ENCODE measurements around the gene CREG1.

CREG1 gene

GRCh38 chr1:167502719-167503462, 50.7 kb downstream of the CREG1 start:
- no peak for DNase-seq

GRCh38 chr1:167502192-167502551, 51.4 kb downstream of the CREG1 start:
- DNase-seq = no peak

DNA sequence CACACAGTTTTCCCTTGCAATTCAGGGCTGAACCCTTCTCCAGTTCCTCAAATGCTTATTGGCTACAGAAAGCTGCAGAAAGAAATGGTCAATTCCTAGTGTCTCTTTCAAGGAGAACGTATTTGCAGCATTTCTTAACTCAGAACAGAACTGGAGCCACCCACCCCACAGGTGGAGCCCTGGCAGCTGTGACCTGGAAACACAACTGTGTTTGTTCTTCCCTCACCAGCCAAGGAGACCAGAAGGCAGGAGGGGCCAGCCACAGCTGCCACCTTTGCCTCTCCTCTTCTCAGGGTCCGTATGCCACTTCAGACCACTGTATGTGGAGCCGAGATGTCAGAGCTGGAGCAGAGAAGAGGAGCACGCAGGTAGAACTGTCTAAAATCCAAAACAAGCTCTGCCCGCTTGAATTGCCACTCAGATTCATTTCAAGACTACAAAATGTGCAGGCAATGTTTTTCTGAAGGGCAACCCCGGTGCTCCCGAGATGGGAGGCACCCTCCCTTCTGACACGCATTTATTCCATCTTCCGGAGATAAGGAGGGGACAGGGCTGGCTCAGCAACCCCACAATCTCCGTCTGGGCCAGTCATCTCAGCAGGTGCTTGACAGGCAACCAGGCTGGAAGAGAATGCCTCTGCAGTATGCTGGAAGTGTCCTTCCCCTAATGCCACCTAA, 51.9 kb downstream of the CREG1 start:
- DNase-seq = no peak

GRCh38 chr1:167500283-167500860, 53.2 kb downstream of the CREG1 start:
- no peak for DNase-seq

DNA sequence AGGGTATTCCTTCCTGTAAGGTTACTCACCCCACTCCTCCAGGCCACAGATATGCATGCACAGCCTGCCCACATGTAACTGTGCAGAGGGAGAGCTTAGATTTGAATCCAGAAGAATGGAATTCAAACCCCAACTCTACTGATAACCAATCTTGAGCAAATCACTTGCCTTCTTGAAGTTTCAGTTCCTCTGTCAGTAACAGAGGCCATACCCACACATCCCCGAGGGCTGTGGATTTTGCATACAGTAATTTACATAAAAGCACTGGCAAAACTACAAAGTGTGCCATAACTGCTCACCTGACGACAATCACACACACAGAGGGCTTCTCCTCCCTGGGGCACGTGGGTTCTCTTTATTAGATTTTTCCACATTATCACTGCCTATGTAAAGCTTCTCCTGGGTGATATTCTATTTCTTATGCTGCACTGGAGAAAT, 53.9 kb downstream of the CREG1 start:
- peak; percentile 7 to 22 for DNase-seq

DNA sequence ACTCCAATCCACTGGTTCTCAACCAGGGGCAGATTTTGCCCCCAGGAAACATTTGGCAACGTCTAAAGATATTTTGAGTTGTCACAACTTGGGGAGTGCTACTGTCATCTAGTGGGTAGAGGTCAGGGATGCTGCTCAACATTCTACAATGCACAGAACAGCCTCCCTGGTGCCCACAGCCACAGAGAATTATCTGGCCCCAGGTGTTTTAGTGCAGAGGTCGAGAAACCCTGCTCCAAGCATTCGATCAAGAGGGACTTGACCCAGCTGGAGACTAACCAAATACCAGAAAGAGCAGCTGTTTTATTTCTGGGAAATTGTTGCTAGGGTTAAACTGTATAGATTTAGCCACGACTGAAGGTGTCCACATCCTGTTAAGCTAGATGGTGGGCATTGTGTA, 54.5 kb downstream of the CREG1 start:
- no peak for DNase-seq

- no peak for DNase-seq
These were observed 56.6 kb downstream of the CREG1 start for GRCh38 chr1:167496797-167497619.

DNA sequence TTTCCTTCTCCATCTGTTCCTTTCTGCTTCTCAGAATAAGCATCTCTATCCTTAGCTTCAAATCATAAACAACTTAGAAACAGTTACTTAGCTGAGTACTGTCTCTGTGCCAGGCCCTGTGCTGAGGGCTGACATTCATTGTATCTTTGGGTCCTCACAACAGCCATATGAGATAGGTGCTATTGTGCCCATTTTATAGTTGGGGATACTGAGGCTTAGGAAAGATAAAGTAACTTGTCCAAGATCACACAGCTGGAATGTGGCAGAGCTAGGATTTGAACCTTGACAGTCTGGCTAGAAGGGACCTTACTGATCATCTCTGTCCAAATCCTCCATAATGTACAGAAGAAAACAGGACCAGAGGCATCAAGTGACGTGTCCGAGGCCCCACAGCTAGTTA, 60.2 kb downstream of the CREG1 start:
- no peak for DNase-seq

DNA sequence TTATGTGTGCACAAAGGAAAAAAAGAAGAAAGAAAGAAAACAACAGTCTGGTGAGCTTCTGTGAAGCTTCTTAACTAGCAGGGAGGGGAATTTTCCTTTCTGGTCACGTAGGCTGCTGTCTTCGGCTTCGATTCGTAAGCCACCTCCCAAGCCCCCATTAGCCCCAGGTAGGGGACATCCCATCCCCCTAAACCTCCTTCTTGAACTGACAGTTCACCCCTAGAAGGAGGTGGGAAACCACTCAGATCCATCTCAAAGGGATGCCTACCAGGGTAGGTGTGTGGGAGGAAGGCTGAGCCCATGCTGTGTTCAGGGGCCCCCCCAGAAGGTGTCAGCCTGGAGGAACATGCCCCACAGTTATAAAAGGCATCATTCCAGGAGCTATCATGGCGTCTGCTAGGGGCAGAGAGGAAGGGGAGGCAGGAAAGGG, 61.1 kb downstream of the CREG1 start:
- DNase-seq = no peak

DNA sequence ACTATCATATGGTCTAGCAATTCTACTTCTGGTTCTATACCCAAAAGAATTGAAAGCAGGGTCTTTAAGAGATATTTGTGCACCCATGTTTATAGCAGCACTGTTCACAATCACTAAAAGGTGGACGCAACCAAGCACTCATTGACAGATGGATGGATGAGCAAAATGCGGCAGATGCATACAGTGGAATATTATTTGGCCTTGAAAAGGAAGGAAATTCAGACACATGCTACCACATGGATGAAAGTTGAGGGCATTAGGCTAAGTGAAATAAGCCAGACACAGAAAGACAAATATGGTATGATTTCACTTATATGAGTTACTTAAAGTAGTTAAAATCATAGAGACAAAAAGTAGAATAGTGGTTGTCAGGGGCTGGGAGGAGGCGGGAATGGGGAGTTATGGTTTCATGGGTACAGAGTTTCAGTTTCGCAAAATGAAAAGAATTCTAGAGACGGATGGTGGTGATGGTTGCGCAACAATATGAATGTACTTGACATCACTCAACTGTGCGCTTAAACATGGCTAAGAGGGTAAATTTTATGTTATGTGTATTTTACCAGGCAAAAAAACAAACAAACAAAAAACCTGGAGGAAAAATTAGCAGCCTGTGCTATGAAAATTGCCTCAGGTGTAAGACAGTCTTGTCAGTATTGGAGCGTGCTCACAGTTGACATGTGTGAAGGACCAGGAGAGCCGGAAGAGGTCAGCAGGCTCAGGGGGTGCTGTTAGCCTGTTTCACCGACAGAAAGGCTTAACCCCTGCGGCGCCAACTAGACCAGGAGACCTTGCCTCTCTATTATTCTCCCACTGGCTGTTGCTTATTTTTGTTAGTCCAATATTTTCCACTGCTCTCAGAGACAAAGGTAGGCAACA, 61.7 kb downstream of the CREG1 start:
- DNase-seq = no peak
